OCI-LY1 (cell line): ENCODE measurements around the gene SNX5.

Source experiments
- EZH2 ChIP-seq: fragments of 200-600 bp; sonication (generic), shearing (Covaris generic); IDR thresholded peaks from 2 replicates; pipeline ENCODE4 v1.8.0; 2017; ENCODE audit warnings: borderline replicate concordance, mixed run types, mild to moderate bottlenecking, antibody characterized with exemption, low read length, moderate library complexity, mixed read lengths
- TF ChIP-seq, protein P1 (sequence below): fragments of 200-600 bp; sonication (generic), shearing (Covaris generic); IDR thresholded peaks from 2 replicates; pipeline ENCODE4 v1.5.1; 2017; ENCODE audit warnings: mild to moderate bottlenecking, antibody characterized with exemption, low read length, moderate library complexity, mixed read lengths

DNA sequence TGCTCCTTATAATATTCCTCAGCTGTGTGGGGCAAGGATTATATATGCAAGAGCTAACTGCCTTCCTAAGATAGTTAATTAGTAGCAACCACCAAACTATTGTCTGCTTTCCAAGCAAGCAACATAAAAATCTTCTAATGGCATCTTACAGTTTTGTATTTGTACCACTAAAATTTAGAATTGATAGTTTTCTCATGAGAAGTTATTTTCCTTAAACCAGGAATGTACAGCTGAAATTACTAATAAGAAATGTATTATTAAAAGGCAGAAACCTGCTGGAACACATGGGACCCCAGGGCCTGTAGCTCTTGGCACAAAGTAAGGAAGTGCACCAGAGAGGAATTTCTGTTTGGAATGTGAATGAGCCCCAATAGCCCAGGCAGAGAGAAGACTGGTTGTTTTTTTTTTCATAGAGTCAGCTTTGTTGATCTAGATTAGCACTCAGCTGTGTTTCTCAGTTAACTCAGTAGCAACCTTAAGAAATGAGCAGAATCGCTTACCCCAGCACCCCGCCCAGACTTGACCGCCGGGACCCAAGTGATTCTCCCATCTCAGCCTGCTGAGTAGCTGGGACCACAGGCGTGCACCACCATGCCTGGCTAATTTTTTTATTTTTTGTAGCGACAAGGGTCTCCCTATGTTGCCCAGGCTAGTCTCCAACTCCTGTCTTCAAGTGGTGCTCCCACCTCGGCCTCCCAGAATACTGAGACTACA lies 2.9 kb upstream of the SNX5 start:
- TF ChIP-seq, protein P1, sequence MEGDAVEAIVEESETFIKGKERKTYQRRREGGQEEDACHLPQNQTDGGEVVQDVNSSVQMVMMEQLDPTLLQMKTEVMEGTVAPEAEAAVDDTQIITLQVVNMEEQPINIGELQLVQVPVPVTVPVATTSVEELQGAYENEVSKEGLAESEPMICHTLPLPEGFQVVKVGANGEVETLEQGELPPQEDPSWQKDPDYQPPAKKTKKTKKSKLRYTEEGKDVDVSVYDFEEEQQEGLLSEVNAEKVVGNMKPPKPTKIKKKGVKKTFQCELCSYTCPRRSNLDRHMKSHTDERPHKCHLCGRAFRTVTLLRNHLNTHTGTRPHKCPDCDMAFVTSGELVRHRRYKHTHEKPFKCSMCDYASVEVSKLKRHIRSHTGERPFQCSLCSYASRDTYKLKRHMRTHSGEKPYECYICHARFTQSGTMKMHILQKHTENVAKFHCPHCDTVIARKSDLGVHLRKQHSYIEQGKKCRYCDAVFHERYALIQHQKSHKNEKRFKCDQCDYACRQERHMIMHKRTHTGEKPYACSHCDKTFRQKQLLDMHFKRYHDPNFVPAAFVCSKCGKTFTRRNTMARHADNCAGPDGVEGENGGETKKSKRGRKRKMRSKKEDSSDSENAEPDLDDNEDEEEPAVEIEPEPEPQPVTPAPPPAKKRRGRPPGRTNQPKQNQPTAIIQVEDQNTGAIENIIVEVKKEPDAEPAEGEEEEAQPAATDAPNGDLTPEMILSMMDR, result no peak
- no peak for TF ChIP-seq EZH2
